HepG2 (cell line): ENCODE data around the gene NINL. TPM values are rescaled to one million over a fixed set of nuclear protein-coding genes. Genes with fewer than 3 reads are reported as not detected.

Experiments
- HIC2 ChIP-seq: sonication (generic); formaldehyde crosslinking; IDR thresholded peaks from 2 replicates; pipeline ENCODE4 v1.9.0; 2022; ENCODE audit warnings: low read depth, missing genetic modification reagents
- IKZF4 ChIP-seq: sonication (generic); formaldehyde crosslinking; IDR thresholded peaks from 2 replicates; pipeline ENCODE4 v1.5.1; 2020; ENCODE audit warnings: borderline replicate concordance, mild to moderate bottlenecking, low read depth, missing genetic modification reagents; ENCODE audit errors: not compliant biosample characterization
- NKX3-1 ChIP-seq: sonication (generic); formaldehyde crosslinking; IDR thresholded peaks from 2 replicates; pipeline ENCODE4 v1.5.0; 2020; ENCODE audit warnings: missing genetic modification reagents
- NR3C1 ChIP-seq: sonication (generic); formaldehyde crosslinking; IDR thresholded peaks from 2 replicates; pipeline ENCODE4 v1.4.0; 2020; ENCODE audit warnings: missing genetic modification reagents
- POLR2G ChIP-seq: fragments of 200-400 bp; formaldehyde crosslinking; IDR thresholded peaks from 2 replicates; pipeline ENCODE4 v1.6.1; 2018; ENCODE audit warnings: mild to moderate bottlenecking, low read depth, low read length, moderate library complexity
- RARA ChIP-seq: IDR thresholded peaks from 2 replicates; pipeline ENCODE4 v1.6.1; 2016; ENCODE audit warnings: missing genetic modification reagents, missing compliant biosample characterization
- RFX3 ChIP-seq: IDR thresholded peaks from 2 replicates; pipeline ENCODE4 v1.6.1; 2016; ENCODE audit warnings: missing biosample characterization, missing genetic modification reagents
- SMAD1 ChIP-seq: sonication (generic); formaldehyde crosslinking; IDR thresholded peaks from 2 replicates; pipeline ENCODE4 v1.4.0; 2020; ENCODE audit warnings: missing genetic modification reagents, low read depth, mild to moderate bottlenecking, borderline replicate concordance
- SOX13 ChIP-seq, 3 experiments: fragments of 450-650 bp in 1 of 3; sonication (generic) in 1 of 3; formaldehyde crosslinking in 1 of 3; IDR thresholded peaks in 2 of 3; conservative IDR thresholded peaks in 1 of 3; 2 replicates each; pipeline versions ENCODE4 v1.5.0 to v1.6.1; 2016 to 2020; ENCODE audit warnings: antibody characterized with exemption in 1 of 3, mild to moderate bottlenecking in 1 of 3, missing compliant biosample characterization in 1 of 3, missing genetic modification reagents in 1 of 3, moderate library complexity in 1 of 3
- SRF ChIP-seq: IDR thresholded peaks from 2 replicates; pipeline ENCODE4 v1.6.1; 2011; ENCODE audit warnings: mild to moderate bottlenecking, low read depth, low read length, moderate library complexity
- SRSF1 ChIP-seq: fragments of 200-400 bp; formaldehyde crosslinking; optimal IDR thresholded peaks from 2 replicates; pipeline ENCODE3; 2017; ENCODE audit warnings: mild to moderate bottlenecking, low read depth, low read length, moderate library complexity
- SRSF9 ChIP-seq: fragments of 200-400 bp; formaldehyde crosslinking; IDR thresholded peaks from 2 replicates; pipeline ENCODE4 v1.6.1; 2018; ENCODE audit warnings: borderline replicate concordance, mild to moderate bottlenecking, low read depth, low read length; ENCODE audit not compliant: insufficient read depth, poor library complexity, severe bottlenecking
- YY1 ChIP-seq: IDR thresholded peaks from 2 replicates; pipeline ENCODE4 v1.6.1; 2011; ENCODE audit warnings: low read length, low read depth, moderate library complexity, mild to moderate bottlenecking; ENCODE audit not compliant: insufficient read depth, insufficient replicate concordance
- ZNF10 ChIP-seq: sonication (generic); formaldehyde crosslinking; IDR thresholded peaks from 2 replicates; pipeline ENCODE4 v1.4.0; 2020; ENCODE audit warnings: mild to moderate bottlenecking, low read depth, missing genetic modification reagents, borderline replicate concordance
- ZNF547 ChIP-seq: sonication (generic); formaldehyde crosslinking; IDR thresholded peaks from 2 replicates; pipeline ENCODE4 v1.5.1; 2020; ENCODE audit warnings: mild to moderate bottlenecking, missing genetic modification reagents
- ZNF572 ChIP-seq: sonication (generic); formaldehyde crosslinking; IDR thresholded peaks from 2 replicates; pipeline ENCODE4 v1.5.1; 2020; ENCODE audit warnings: mild to moderate bottlenecking, missing genetic modification reagents
- ZNF678 ChIP-seq: sonication (generic); formaldehyde crosslinking; IDR thresholded peaks from 2 replicates; pipeline ENCODE4 v1.4.0; 2020; ENCODE audit warnings: mild to moderate bottlenecking, missing genetic modification reagents
- polyA plus RNA-seq, 8 experiments: library from polyadenylated mRNA; depleted of rRNA in 3 of 8; stranded (reverse) in 7 of 8; unstranded in 1 of 8; fragments of >200 nt; fragmentation: Illumina TruSeq in 4 of 8; extraction: Trizol in 4 of 8; gene quantifications; 2 replicates each; pipeline versions ENCODE4 v1.2.1 to v1.2.3, GENCODE V29; 2011 to 2016; ENCODE audit warnings: low read depth in 4 of 8, missing spikeins in 1 of 8, mixed read lengths in 1 of 8; ENCODE audit not compliant: insufficient read depth in 1 of 8
- total RNA-seq, 5 experiments: library from RNA; depleted of rRNA; stranded (reverse); fragments of >200 nt; fragmentation: Illumina TruSeq; extraction: Trizol; gene quantifications; 2 replicates each; pipeline ENCODE4 v1.2.3, GENCODE V29; 2016; ENCODE audit warnings: low read depth in 1 of 5
- TF ChIP-seq, protein P1 (sequence below), 2 experiments: sonication (generic) in 1 of 2; formaldehyde crosslinking in 1 of 2; IDR thresholded peaks; 2 replicates each; pipeline versions ENCODE4 v1.4.0 to v1.6.1; 2018 to 2020; ENCODE audit warnings: missing genetic modification reagents in 2 of 2, borderline replicate concordance in 1 of 2, low read depth in 1 of 2, mild to moderate bottlenecking in 1 of 2, missing biosample characterization in 1 of 2
- TF ChIP-seq, protein P2 (sequence below), 2 experiments: fragments of 450-650 bp in 1 of 2; sonication (generic) in 1 of 2; formaldehyde crosslinking; IDR thresholded peaks; 2 replicates each; pipeline versions ENCODE4 v1.5.0 to v1.8.0; 2020 to 2022; ENCODE audit warnings: mild to moderate bottlenecking in 1 of 2, missing genetic modification reagents in 1 of 2

Gene NINL
- total and polyA plus RNA-seq, 2 of the 13 experiments (the other 11 are each of a cell fraction or from before 2014, with no cell fraction given): 32.3 to 34.3 TPM

- TF ChIP-seq, protein P1, sequence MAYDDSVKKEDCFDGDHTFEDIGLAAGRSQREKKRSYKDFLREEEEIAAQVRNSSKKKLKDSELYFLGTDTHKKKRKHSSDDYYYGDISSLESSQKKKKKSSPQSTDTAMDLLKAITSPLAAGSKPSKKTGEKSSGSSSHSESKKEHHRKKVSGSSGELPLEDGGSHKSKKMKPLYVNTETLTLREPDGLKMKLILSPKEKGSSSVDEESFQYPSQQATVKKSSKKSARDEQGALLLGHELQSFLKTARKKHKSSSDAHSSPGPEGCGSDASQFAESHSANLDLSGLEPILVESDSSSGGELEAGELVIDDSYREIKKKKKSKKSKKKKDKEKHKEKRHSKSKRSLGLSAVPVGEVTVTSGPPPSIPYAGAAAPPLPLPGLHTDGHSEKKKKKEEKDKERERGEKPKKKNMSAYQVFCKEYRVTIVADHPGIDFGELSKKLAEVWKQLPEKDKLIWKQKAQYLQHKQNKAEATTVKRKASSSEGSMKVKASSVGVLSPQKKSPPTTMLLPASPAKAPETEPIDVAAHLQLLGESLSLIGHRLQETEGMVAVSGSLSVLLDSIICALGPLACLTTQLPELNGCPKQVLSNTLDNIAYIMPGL (CRISPR knock-in tag; IDR thresholded peaks at IDR 0.05; ENCODE audit: borderline replicate concordance in 1 of 2, low read depth in 1 of 2): peak; percentile 94
- TF ChIP-seq POLR2G (peak; percentile 97), HIC2 (CRISPR knock-in tag) (peak; percentile 77), SOX13 (IDR thresholded peaks at IDR 0.05) (no peak; the same call in 1 of the 2 replicates), SOX13 (CRISPR knock-in tag; conservative IDR thresholded peaks at IDR 0.05 in 1 of 2, IDR thresholded peaks at IDR 0.05 in 1 of 2) (peak in 1 of 2 experiments; percentile 82; a peak in 2 of 4 replicates), ZNF10 (no peak), RARA (CRISPR knock-in tag) (peak; percentile 60), SRF (no peak), SRSF1 (peak; percentile 98), ZNF547 (CRISPR knock-in tag) (peak; percentile 99), RFX3 (CRISPR knock-in tag) (no peak), IKZF4 (CRISPR knock-in tag) (no peak), ZNF572 (peak; percentile 97), YY1 (peak; percentile 90), ZNF678 (CRISPR knock-in tag) (peak; percentile 98; the same call in 1 of the 2 replicates), NKX3-1 (CRISPR knock-in tag) (peak; percentile 99), SMAD1 (CRISPR knock-in tag) (peak; percentile 97; the same call in 1 of the 2 replicates), SRSF9 (no peak), NR3C1 (CRISPR knock-in tag) (no peak)
- TF ChIP-seq, protein P2, sequence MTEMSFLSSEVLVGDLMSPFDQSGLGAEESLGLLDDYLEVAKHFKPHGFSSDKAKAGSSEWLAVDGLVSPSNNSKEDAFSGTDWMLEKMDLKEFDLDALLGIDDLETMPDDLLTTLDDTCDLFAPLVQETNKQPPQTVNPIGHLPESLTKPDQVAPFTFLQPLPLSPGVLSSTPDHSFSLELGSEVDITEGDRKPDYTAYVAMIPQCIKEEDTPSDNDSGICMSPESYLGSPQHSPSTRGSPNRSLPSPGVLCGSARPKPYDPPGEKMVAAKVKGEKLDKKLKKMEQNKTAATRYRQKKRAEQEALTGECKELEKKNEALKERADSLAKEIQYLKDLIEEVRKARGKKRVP (CRISPR knock-in tag; IDR thresholded peaks at IDR 0.05): peak in 1 of 2 experiments; percentile 90; a peak in 2 of 4 replicates
These were observed 177.8 kb downstream of the NINL start, which contains the start of gene GINS1 (continued) for GRCh38 chr20:25407311-25408169.
